H9 (cell line): ENCODE measurements around the gene CCDC172. TPM values are rescaled to one million over a fixed set of nuclear protein-coding genes. Genes with fewer than 3 reads are reported as not detected.

Experiments
- DNase-seq: peaks from one replicate; pipeline ENCODE4 v3.0.0-alpha.2; 2017
- H2AFZ ChIP-seq: one replicate; pipeline ENCODE4 v1.6.1; 2013; ENCODE audit warnings: mild to moderate bottlenecking, low read length, control low read depth, moderate library complexity
- H2AK5ac ChIP-seq: 2 replicates; pipeline ENCODE4 v1.6.1; 2013; ENCODE audit warnings: low read length, control low read depth, mixed read lengths; ENCODE audit not compliant: insufficient read length
- H2BK120ac ChIP-seq: one replicate; pipeline ENCODE4 v1.6.1; 2013; ENCODE audit warnings: low read depth, mild to moderate bottlenecking, low read length, control low read depth, inconsistent platforms; ENCODE audit not compliant: poor library complexity, severe bottlenecking
- H2BK12ac ChIP-seq: 2 replicates; pipeline ENCODE4 v1.6.1; 2013; ENCODE audit warnings: low read length, control low read depth, mixed read lengths, low read depth; ENCODE audit not compliant: insufficient read length
- H2BK15ac ChIP-seq: 2 replicates; pipeline ENCODE4 v1.6.1; 2013; ENCODE audit warnings: low read depth, low read length, control low read depth
- H2BK20ac ChIP-seq: one replicate; pipeline ENCODE4 v1.6.1; 2013; ENCODE audit warnings: low read depth, mild to moderate bottlenecking, low read length, control low read depth, inconsistent platforms; ENCODE audit not compliant: poor library complexity, severe bottlenecking
- H2BK5ac ChIP-seq: 2 replicates; pipeline ENCODE4 v1.6.1; 2013; ENCODE audit warnings: low read length, control low read depth, mixed read lengths; ENCODE audit not compliant: insufficient read length
- H3K14ac ChIP-seq: 2 replicates; pipeline ENCODE4 v1.6.1; 2013; ENCODE audit warnings: low read length, control low read depth; ENCODE audit not compliant: insufficient read depth
- H3K18ac ChIP-seq: 2 replicates; pipeline ENCODE4 v1.6.1; 2013; ENCODE audit warnings: low read depth, mild to moderate bottlenecking, mixed read lengths, low read length, control low read depth; ENCODE audit not compliant: insufficient read length
- H3K23ac ChIP-seq: 2 replicates; pipeline ENCODE4 v1.6.1; 2013; ENCODE audit warnings: low read length, control low read depth, mixed read lengths, low read depth; ENCODE audit not compliant: insufficient read length
- H3K23me2 ChIP-seq: 2 replicates; pipeline ENCODE4 v1.6.1; 2013; ENCODE audit warnings: low read depth, mild to moderate bottlenecking, mixed read lengths, low read length, control low read depth; ENCODE audit not compliant: insufficient read length, poor library complexity, severe bottlenecking
- H3K27ac ChIP-seq: 2 replicates; pipeline ENCODE4 v1.5.1; 2013; ENCODE audit warnings: low read length, control low read depth, mixed read lengths, low read depth; ENCODE audit not compliant: insufficient read length
- H3K27me3 ChIP-seq: 2 replicates; pipeline ENCODE4 v1.6.1; 2013; ENCODE audit warnings: low read length, control low read depth, inconsistent platforms; ENCODE audit not compliant: insufficient read depth
- H3K4ac ChIP-seq: 2 replicates; pipeline ENCODE4 v1.6.1; 2013; ENCODE audit warnings: low read depth, mild to moderate bottlenecking, control low read depth, inconsistent platforms, low read length, moderate library complexity
- H3K4me1 ChIP-seq: 2 replicates; pipeline ENCODE4 v1.6.1; 2013; ENCODE audit warnings: low read length, control low read depth, inconsistent platforms; ENCODE audit not compliant: insufficient read depth
- H3K4me2 ChIP-seq: 2 replicates; pipeline ENCODE4 v1.6.1; 2013; ENCODE audit warnings: low read length, control low read depth, mixed read lengths; ENCODE audit not compliant: insufficient read length, insufficient read depth
- H3K56ac ChIP-seq: 2 replicates; pipeline ENCODE4 v1.6.1; 2013; ENCODE audit warnings: low read depth, mild to moderate bottlenecking, mixed read lengths, low read length, control low read depth; ENCODE audit not compliant: insufficient read length
- H3K79me1 ChIP-seq: 2 replicates; pipeline ENCODE4 v1.6.1; 2013; ENCODE audit warnings: low read depth, mild to moderate bottlenecking, moderate library complexity, low read length, control low read depth, inconsistent platforms; ENCODE audit not compliant: insufficient read depth, poor library complexity, severe bottlenecking
- H3K79me2 ChIP-seq: 2 replicates; pipeline ENCODE4 v1.6.1; 2013; ENCODE audit warnings: low read length, control low read depth, inconsistent platforms; ENCODE audit not compliant: insufficient read depth
- H3K9ac ChIP-seq: 2 replicates; pipeline ENCODE4 v1.6.1; 2013; ENCODE audit warnings: low read length, control low read depth, mixed read lengths; ENCODE audit not compliant: insufficient read length; ENCODE audit errors: extremely low read depth
- H3K9me3 ChIP-seq: one replicate; pipeline ENCODE4 v1.6.1; 2013; ENCODE audit warnings: low read depth, low read length, inconsistent platforms; ENCODE audit not compliant: control insufficient read depth
- H3T11ph ChIP-seq: one replicate; pipeline ENCODE4 v1.6.1; 2013; ENCODE audit warnings: mild to moderate bottlenecking, low read length, control low read depth, inconsistent platforms
- H4K20me1 ChIP-seq: one replicate; pipeline ENCODE4 v1.6.1; 2013; ENCODE audit not compliant: control insufficient read depth, insufficient read length, insufficient read depth
- H4K5ac ChIP-seq: 2 replicates; pipeline ENCODE4 v1.6.1; 2013; ENCODE audit warnings: low read depth, mild to moderate bottlenecking, mixed read lengths, low read length, control low read depth; ENCODE audit not compliant: insufficient read length
- H4K8ac ChIP-seq: replicated peaks from 2 replicates; pipeline ENCODE4 v1.6.1; 2013; ENCODE audit warnings: low read length, control low read depth, mixed read lengths, low read depth; ENCODE audit not compliant: insufficient read length
- H4K91ac ChIP-seq: 2 replicates; pipeline ENCODE4 v1.6.1; 2013; ENCODE audit warnings: low read depth, mild to moderate bottlenecking, moderate library complexity, mixed read lengths, low read length, control low read depth; ENCODE audit not compliant: insufficient read length
- H3K27ac Mint-ChIP-seq, 3 experiments: 2 replicates in 2 of 3; 3 replicates in 1 of 3; pipeline ENCODE4 v1.8.0; 2020 to 2021; ENCODE audit warnings: mixed read lengths in 3 of 3, mild to moderate bottlenecking in 1 of 3, moderate library complexity in 1 of 3
- H3K27me3 Mint-ChIP-seq: 2 replicates; pipeline ENCODE4 v1.8.0; 2021; ENCODE audit warnings: low read depth, mild to moderate bottlenecking, moderate library complexity, mixed read lengths
- H3K36me3 Mint-ChIP-seq, 3 experiments: 2 replicates in 2 of 3; 3 replicates in 1 of 3; pipeline ENCODE4 v1.8.0; 2020 to 2021; ENCODE audit warnings: low read depth in 3 of 3, mixed read lengths in 3 of 3; ENCODE audit not compliant: insufficient read depth in 1 of 3
- H3K4me1 Mint-ChIP-seq, 2 experiments: 2 replicates each; pipeline ENCODE4 v1.8.0; 2020; ENCODE audit warnings: mixed read lengths in 2 of 2
- H3K4me3 Mint-ChIP-seq, 2 experiments: 2 replicates in 1 of 2; 3 replicates in 1 of 2; pipeline ENCODE4 v1.8.0; 2020 to 2021; ENCODE audit warnings: mild to moderate bottlenecking in 2 of 2, mixed read lengths in 2 of 2, moderate library complexity in 1 of 2
- H3K9me3 Mint-ChIP-seq, 2 experiments: 2 replicates in 1 of 2; 3 replicates in 1 of 2; pipeline ENCODE4 v1.8.0; 2020; ENCODE audit warnings: mild to moderate bottlenecking in 2 of 2, mixed read lengths in 2 of 2, moderate library complexity in 1 of 2
- total RNA-seq: library from RNA; stranded (reverse); gene quantifications from 2 replicates; pipeline ENCODE4 v1.2.1, GENCODE V29; 2021
- TF ChIP-seq, protein P1 (sequence below): fragments of 200-600 bp; sonication (generic); conservative IDR thresholded peaks from 3 replicates; pipeline ENCODE4 v1.8.0; 2021; ENCODE audit warnings: antibody characterized with exemption, mild to moderate bottlenecking

CCDC172 gene
- total RNA-seq, 1 experiment from 2014 or later: 1.3 TPM

DNA sequence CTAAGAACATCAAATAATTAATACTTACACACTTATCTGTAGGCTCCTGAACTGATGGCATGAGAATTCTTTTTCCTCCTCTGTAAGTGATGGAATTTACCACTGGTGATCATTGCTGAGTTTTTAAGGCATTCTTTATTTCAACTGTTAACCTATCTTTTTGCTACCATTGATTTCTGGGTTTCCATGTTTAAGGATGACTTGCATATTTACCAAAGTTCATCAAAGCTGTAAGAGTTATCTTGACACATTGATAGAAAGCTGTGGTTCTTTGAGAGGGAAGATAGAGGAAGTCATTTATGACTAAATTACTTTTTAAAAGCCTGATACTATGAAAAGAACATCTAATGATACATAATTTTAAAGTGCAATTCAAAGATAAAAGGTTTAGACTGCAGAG, 31.8 kb upstream of the CCDC172 start:
- no peaks in the 10 kb centered on the region for H3K27me3 ChIP-seq
- no peaks in the 10 kb centered on the region; the same call in none of the 2 replicates for H3K27me3 Mint-ChIP-seq

More for the DNA sequence above, 31.8 kb upstream of the CCDC172 start:
- H3K56ac ChIP-seq: no peak overlapping the region
- no peak overlapping the region for H3K4me3 Mint-ChIP-seq
- H3K23ac ChIP-seq: no peak overlapping the region
- no peak overlapping the region for H4K8ac ChIP-seq
- no peak overlapping the region for H3K4ac ChIP-seq
- H3K9me3 ChIP-seq: no peaks in the 10 kb centered on the region
- no peak overlapping the region for H2BK5ac ChIP-seq
- DNase-seq: no peak
- H3K4me1 Mint-ChIP-seq: no peaks in the 10 kb centered on the region
- H3K27ac ChIP-seq: no peak overlapping the region
- no peak overlapping the region for H2BK20ac ChIP-seq
- H2BK120ac ChIP-seq: no peak overlapping the region
- H4K20me1 ChIP-seq: no peaks in the 10 kb centered on the region
- H3K14ac ChIP-seq: no peak overlapping the region
- no peak overlapping the region for H3K4me2 ChIP-seq
- no peak overlapping the region for H3K9ac ChIP-seq
- H3K79me1 ChIP-seq: no peaks in the 10 kb centered on the region
- H2BK12ac ChIP-seq: no peak overlapping the region
- TF ChIP-seq, protein P1, sequence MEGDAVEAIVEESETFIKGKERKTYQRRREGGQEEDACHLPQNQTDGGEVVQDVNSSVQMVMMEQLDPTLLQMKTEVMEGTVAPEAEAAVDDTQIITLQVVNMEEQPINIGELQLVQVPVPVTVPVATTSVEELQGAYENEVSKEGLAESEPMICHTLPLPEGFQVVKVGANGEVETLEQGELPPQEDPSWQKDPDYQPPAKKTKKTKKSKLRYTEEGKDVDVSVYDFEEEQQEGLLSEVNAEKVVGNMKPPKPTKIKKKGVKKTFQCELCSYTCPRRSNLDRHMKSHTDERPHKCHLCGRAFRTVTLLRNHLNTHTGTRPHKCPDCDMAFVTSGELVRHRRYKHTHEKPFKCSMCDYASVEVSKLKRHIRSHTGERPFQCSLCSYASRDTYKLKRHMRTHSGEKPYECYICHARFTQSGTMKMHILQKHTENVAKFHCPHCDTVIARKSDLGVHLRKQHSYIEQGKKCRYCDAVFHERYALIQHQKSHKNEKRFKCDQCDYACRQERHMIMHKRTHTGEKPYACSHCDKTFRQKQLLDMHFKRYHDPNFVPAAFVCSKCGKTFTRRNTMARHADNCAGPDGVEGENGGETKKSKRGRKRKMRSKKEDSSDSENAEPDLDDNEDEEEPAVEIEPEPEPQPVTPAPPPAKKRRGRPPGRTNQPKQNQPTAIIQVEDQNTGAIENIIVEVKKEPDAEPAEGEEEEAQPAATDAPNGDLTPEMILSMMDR: no peak
- no peaks in the 10 kb centered on the region for H3K23me2 ChIP-seq
- no peak overlapping the region for H3K27ac Mint-ChIP-seq
- no peaks in the 10 kb centered on the region for H3K36me3 Mint-ChIP-seq
- no peaks in the 10 kb centered on the region for H3K79me2 ChIP-seq
- no peaks in the 10 kb centered on the region for H3K4me1 ChIP-seq
- no peak overlapping the region for H4K5ac ChIP-seq
- H2AK5ac ChIP-seq: no peak overlapping the region
- no peak overlapping the region for H2BK15ac ChIP-seq
- H4K91ac ChIP-seq: no peak overlapping the region
- no peak overlapping the region for H3K18ac ChIP-seq
- no peak overlapping the region for H3T11ph ChIP-seq
- peaks cover 2 to 8% of the 10 kb centered on the region in 2 experiments; a peak in 2 of 5 replicates for H3K9me3 Mint-ChIP-seq
- no peak overlapping the region for H2AFZ ChIP-seq
